NCI-H510A (cell line): ENCODE results near the gene B4GALT2.

Experiments used
- DNase-seq: peaks from one replicate; lab custom pipeline; 2025; lab: John Stamatoyannopoulos, UW

The B4GALT2 gene

GRCh38 chr1:44029911-44030604 is 51.0 kb downstream of the B4GALT2 start:
- peak; percentile 100 for DNase-seq

- DNase-seq = peak; percentile 95
These were observed 51.7 kb downstream of the B4GALT2 start for GRCh38 chr1:44030605-44031251.

DNA sequence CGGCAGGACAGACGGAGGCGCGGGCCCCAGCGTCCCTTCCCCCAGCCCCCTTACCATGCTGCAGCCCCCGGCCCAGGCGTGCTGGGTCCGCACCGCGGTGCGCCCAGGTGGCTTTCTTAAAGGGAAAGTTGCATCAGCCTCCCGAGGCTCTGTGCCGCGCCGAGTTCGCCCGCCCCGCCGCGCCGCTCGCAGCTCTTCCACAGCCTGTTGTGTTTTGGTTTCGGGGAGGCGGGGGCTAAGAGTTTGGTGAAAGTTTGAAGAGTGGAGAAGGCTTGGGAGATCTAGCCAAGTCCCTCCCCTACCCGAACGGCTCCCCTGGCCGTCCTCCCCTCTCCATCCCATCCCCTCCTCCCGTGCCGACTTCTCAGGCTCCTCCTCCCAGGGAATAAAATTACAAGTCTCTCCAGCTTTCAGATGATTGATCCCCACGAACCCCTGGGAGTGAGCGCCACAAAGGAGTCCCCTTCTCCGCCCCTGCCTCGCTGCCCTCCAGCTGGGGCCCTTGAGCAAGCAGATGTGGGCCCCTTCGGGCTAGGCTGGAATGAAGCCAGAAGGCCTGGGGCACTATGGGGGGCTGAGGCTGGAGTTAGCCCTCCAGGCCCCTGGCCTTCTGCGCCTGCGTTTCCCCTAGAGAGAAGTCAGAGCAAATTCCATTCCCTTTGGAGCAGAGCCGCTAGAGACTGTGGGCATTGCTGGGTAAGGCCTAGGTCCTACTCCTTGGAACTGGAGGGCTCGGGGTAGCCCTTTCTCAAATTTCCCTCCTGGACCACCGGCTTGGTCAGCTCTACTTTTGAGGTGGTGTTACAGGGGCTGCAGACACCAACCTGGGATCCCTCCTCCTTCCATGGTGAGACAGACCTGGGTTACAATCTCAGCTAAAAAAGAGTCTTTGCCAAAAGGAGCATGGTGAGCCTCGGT is 52.5 kb downstream of the B4GALT2 start, which contains the start of gene SLC6A9:
Gene SLC6A9, minus strand, starts transcription at position 211 of the 918 bp plus-strand sequence. CDS start 7,185 bp downstream, outside the sequence.
- peak; percentile 85 for DNase-seq

- DNase-seq = no peak
These were observed 53.3 kb downstream of the B4GALT2 start for GRCh38 chr1:44032170-44032790.

- DNase-seq = no peak
These were observed 54.1 kb downstream of the B4GALT2 start for GRCh38 chr1:44033041-44033575.

- DNase-seq = no peak
These were observed 54.7 kb downstream of the B4GALT2 start for GRCh38 chr1:44033756-44034155.

DNA sequence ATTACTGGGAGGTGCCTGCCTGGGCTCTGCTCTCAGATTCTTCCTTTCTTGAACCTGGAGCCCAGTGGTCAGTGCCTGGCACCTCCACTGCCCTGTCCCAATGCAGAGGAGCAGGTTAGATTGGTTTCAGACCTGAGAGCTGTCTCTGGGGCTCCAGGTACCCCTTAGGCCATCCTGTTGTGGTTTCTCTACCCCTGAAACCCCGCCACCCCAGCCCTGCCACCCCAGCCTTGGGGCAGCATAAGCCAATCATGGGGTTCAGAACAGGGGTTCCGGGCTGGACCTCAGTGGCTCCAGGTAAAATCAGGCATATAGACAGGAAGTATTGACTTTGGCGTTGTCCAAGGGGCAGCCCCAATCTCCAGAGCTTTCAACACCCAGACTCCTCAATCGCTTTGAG is 55.4 kb downstream of the B4GALT2 start:
- no peak for DNase-seq

DNA sequence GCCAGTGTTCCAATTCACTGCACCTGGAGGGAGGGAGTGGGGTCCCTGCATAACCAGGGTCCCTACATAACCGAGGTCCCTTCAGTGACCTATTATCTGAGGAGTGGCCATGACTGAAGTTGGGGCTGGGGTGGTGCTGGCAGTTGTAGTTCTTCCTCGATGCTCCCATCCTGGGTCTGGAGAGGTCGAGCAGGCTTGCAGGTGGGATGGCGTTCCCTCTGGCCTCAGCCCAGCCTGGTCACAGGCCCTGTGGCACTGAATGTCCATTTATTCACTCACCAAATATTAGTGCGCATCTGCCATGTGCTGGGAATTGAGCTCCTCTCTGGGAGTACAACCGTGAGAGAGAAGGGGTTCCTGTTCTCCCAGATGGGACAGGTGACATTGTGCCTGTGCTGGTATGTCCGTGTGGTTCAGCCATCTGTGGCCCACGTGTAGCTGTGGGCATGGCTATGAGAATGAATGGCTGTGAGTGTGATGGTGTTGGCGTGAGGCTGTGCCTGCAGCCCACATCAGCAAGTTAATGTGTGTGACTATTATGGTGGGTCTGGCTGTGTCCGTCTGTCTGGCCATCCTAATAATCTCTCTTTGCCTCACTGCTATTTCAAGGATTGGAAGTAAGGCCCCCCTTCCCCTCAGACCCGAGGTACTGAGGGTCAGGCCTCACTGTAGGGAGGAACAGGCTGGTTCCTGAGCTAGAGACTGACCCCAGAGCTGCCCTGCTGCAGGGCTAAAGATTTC is 56.1 kb downstream of the B4GALT2 start:
- DNase-seq = no peak

- DNase-seq = no peak
These were observed 56.9 kb downstream of the B4GALT2 start for GRCh38 chr1:44035726-44036408.

DNA sequence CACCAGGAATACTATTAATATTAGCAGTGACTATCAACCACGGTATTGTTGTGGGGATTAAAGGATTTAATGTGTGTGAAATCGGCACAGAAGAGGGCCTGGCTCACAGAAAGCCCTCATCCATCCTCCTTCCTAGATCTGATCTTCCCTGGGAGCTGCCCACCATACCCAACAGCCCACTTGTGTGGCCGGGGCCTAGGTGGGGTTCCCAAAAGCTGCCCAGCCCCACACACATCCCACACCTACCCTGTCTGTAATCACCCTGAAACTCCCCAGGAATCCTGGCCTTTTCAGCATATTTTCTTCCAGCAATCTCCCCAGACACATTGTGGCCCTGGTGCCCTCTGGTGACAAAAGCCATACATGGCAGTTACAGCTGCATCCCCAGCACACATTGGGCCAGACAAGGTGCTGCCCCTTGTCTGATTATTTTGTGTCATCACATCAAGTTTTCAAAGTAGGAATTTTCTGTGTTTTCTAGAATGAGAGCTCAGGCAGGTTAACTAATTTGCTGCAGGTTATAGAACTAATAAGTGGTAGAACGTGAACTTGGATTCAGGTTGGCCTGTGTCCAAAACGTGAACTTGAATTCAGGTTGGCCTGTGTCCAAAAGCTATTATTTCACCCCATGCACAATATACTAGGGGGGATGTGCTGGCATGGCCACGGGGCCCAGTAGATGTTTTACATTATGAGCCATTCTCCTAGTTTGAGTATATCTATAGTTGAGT is 57.6 kb downstream of the B4GALT2 start:
- peak; percentile 76 for DNase-seq

DNA sequence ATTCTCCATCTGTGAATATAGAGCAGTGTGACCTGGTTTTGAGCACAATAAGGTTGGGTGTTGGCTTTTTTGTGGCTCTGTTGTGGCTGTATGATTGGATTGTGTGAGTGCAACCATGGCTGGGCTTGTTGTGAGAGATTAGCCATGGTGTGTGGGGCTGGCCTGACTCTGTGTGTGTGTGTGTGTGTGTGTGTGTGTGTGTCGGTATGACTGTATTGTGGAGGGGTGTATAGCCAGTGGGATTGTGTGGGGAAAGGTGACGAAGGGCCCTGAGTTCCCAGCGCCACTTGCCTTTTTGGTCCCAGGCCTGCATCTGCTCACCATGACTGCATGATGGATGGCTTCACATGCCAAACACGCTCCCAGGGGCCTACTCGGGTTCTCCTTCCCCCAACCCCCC is 58.1 kb downstream of the B4GALT2 start:
- no peak for DNase-seq

- no peak for DNase-seq
These were observed 60.1 kb downstream of the B4GALT2 start for GRCh38 chr1:44038876-44039657.

GRCh38 chr1:44040418-44040817 is 61.4 kb downstream of the B4GALT2 start:
- DNase-seq = no peak
